PC-9 (cell line): ENCODE data around the gene AUTS2.

ENCODE experiments used
- CTCF ChIP-seq: fragments of 200-600 bp; sonication (generic); conservative IDR thresholded peaks from 2 replicates; pipeline ENCODE4 v1.6.1; 2017; ENCODE audit warnings: mixed run types, antibody characterized with exemption, mild to moderate bottlenecking, moderate library complexity
- EZH2 ChIP-seq: fragments of 200-600 bp; sonication (generic); IDR thresholded peaks from 2 replicates; pipeline ENCODE4 v1.8.0; 2017; ENCODE audit warnings: antibody characterized with exemption, low read depth

GRCh38 chr7:69906283-69906995 lies 308.2 kb downstream of the AUTS2 start:
- TF ChIP-seq CTCF, result no peak
- TF ChIP-seq EZH2, result no peak
